Measurements from ENCODE around the gene MAGED4B.

Gene MAGED4B

DNA sequence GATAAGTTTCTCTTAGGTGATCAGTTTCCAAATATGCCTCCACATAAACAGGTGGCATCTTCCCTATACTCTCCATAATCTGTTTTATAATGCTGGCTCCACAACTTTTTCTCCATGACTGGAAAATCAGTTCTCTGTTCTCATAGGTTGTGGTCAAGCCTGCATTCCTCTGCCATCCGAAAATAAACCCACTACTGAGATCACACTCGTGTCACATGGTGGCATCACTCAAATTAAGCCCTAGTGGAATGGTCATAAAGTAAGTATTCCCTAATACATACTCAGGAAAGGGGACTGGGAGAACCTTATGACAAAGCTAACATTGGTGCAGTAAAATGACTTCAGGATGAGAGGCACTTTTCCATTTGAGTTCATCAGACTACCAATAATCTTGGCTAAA is 37.6 kb downstream of the MAGED4B start:
- TF ChIP-seq MAX (IDR thresholded peaks at IDR 0.05; ENCODE audit: low read depth, low read length), result no peak
- TF ChIP-seq POLR2A (IDR thresholded peaks at IDR 0.05; ENCODE audit: extremely low read depth, insufficient read length), result no peak
- no peak for DNase-seq (ENCODE audit: low read depth)

DNA sequence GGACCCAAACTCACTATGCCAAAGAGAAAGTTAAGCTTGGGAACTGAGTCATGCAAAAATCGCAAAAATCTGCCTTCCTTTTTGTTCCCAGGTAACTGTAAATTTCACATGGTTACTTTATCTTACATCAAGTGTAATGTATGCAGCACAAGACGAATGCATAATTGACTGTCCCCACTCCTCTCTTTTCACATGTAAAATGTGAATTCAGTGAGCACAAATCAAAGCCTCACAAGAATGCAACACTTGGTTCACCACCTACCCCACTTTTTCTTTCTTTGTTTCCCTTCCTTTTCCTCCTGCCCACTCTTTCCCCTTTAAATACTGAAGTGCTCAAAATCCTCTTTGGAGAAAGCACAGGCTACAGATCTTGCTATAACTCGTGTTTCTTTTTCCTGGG is 53.2 kb downstream of the MAGED4B start:
- no peak for DNase-seq (ENCODE audit: low read depth)
- TF ChIP-seq MAX (IDR thresholded peaks at IDR 0.05; ENCODE audit: low read depth, low read length), result no peak
- no peak for TF ChIP-seq MYC (IDR thresholded peaks at IDR 0.05; ENCODE audit: low read depth, low read length)
- no peak for TF ChIP-seq POLR2A (IDR thresholded peaks at IDR 0.05; ENCODE audit: extremely low read depth, insufficient read length)
- TF ChIP-seq, protein P1, sequence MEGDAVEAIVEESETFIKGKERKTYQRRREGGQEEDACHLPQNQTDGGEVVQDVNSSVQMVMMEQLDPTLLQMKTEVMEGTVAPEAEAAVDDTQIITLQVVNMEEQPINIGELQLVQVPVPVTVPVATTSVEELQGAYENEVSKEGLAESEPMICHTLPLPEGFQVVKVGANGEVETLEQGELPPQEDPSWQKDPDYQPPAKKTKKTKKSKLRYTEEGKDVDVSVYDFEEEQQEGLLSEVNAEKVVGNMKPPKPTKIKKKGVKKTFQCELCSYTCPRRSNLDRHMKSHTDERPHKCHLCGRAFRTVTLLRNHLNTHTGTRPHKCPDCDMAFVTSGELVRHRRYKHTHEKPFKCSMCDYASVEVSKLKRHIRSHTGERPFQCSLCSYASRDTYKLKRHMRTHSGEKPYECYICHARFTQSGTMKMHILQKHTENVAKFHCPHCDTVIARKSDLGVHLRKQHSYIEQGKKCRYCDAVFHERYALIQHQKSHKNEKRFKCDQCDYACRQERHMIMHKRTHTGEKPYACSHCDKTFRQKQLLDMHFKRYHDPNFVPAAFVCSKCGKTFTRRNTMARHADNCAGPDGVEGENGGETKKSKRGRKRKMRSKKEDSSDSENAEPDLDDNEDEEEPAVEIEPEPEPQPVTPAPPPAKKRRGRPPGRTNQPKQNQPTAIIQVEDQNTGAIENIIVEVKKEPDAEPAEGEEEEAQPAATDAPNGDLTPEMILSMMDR (IDR thresholded peaks at IDR 0.05; ENCODE audit: low read depth, low read length), result no peak
- H3K4me3 ChIP-seq (ENCODE audit: low read depth, low read length), result no peak overlapping the region

More for the DNA sequence above, 37.6 kb downstream of the MAGED4B start:
- H3K4me3 ChIP-seq (ENCODE audit: low read depth, low read length), result no peak overlapping the region

Data from NB4 (cell line).